GM21717 (cell line): ENCODE measurements around the gene PRXL2A.
A peak's percentile ranks its signal among the peaks of the same experiment; 100 is the strongest.
"Not testable (repeated sequence)": the region's sequence is repeated elsewhere in the genome, so short reads cannot be mapped to it uniquely, and the experiment has no call there.

Experiments
- ATAC-seq: cut with Tn5 transposase; IDR thresholded peaks from one replicate; pipeline ENCODE4 v1.9.1; 2021; ENCODE audit warnings: mild to moderate bottlenecking, moderate library complexity; ENCODE audit not compliant: unreplicated experiment

Gene PRXL2A

GRCh38 chr10:80408242-80409101 is at the start of gene PRXL2A:
PRXL2A (plus strand) TSS chr10:80408551; CDS start chr10:80420468, 11,917 bp downstream.
- peak; percentile 94 for ATAC-seq

- not testable (repeated sequence) for ATAC-seq
These were observed 49.4 kb upstream of the PRXL2A start for GRCh38 chr10:80358925-80359324.

- no peak for ATAC-seq
These were observed 48.7 kb upstream of the PRXL2A start for GRCh38 chr10:80359644-80360043.

GRCh38 chr10:80365510-80365909 is 42.8 kb upstream of the PRXL2A start:
- ATAC-seq: no peak

GRCh38 chr10:80371467-80371866 is 36.9 kb upstream of the PRXL2A start:
- no peak for ATAC-seq

GRCh38 chr10:80372675-80373074 is 35.7 kb upstream of the PRXL2A start:
- ATAC-seq: no peak

- ATAC-seq: no peak
These were observed 34.8 kb upstream of the PRXL2A start for GRCh38 chr10:80373502-80373901.

GRCh38 chr10:80379701-80380100 is 28.6 kb upstream of the PRXL2A start:
- ATAC-seq: no peak

GRCh38 chr10:80380185-80380584 is 28.2 kb upstream of the PRXL2A start:
- ATAC-seq: no peak

- peak; percentile 80 for ATAC-seq
These were observed 25.4 kb upstream of the PRXL2A start for GRCh38 chr10:80382989-80383388.

- ATAC-seq: no peak
These were observed 17.6 kb upstream of the PRXL2A start for GRCh38 chr10:80390740-80391139.

- ATAC-seq: no peak
These were observed 16.1 kb upstream of the PRXL2A start for GRCh38 chr10:80392250-80392649.

GRCh38 chr10:80394358-80394916 is 13.9 kb upstream of the PRXL2A start:
- no peak for ATAC-seq

GRCh38 chr10:80397014-80397413 is 11.3 kb upstream of the PRXL2A start:
- no peak for ATAC-seq

- ATAC-seq: no peak
These were observed 8.1 kb upstream of the PRXL2A start for GRCh38 chr10:80400136-80400804.

GRCh38 chr10:80405035-80405434 is 3.3 kb upstream of the PRXL2A start:
- ATAC-seq: no peak

GRCh38 chr10:80405626-80406025 is 2.7 kb upstream of the PRXL2A start:
- no peak for ATAC-seq

- ATAC-seq: no peak
These were observed 2.1 kb upstream of the PRXL2A start for GRCh38 chr10:80406204-80406603.

- ATAC-seq: peak; percentile 28
These were observed 524 bp upstream of the PRXL2A start for GRCh38 chr10:80407812-80408241.

GRCh38 chr10:80409121-80409520 is 770 bp downstream of the PRXL2A start:
- no peak for ATAC-seq

GRCh38 chr10:80410122-80410521 is 1.8 kb downstream of the PRXL2A start:
- ATAC-seq: no peak
